Measurements from ENCODE around the gene FER.
"Not testable (repeated sequence)": the region's sequence is repeated elsewhere in the genome, so short reads cannot be mapped to it uniquely, and the experiment has no call there.

The FER gene

DNA sequence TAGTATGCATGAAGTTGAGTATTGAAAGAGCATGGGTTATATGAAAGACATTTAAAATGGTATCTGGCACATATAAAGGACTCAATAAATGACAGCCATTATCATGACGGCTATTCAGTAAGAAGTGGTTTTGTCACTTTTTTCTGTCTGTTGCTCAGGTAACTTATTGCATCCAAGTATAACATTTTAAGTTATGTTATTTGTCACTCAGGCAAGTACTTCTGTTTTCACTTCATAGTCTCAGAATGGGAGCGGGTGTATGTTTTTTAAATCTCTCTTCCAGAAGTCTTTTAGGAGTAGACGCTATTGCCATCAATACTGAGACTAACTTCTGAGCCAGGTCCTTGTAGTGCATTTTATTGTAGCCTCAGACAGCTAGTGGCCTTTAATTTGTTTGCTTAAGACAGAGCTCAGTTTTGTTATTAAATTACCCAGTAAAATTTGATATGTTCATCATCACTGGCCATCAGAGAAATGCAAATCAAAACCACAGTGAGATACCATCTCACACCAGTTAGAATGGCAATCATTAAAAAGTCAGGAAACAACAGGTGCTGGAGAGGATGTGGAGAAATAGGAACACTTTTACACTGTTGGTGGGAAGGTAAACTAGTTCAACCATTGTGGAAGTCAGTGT is 423.9 kb downstream of the FER start:
- not testable (repeated sequence) for DNase-seq (ENCODE audit: low read depth in 2 of 2, low spot score in 1 of 2)

DNA sequence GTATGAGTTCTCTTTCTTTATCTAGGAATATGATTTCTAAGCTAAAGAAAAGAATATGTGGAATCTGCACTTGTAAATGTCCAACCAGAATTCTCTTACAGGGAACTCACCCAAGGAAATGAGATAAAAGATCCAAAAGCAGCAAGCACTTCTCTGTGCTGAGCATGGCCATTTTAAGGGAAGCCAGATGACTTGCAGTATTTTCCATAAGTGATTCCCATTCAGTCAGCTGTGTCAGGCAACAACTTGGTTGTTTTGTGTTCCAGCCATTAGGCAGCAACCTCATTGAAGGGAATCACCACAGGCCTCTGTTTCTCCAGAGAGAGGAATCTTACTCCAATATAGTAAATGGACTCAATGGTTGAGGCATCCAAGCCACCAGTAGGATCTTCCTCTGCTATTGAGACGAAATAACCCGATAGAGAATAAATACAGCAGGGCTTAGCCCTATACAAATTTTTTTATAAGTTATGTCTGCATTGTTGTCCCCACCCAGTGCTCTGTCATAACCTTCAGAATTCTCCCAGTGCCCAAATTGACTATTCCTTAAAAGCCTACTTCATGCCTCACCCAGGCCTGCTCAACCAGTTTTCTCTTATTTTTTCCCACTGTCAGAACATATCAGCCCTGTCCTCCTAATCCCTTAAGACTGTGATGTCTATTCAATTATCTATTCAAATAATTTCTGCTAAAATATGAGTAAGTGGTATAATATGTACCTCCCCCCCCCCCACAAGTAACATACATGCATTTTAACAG is 425.5 kb downstream of the FER start:
- DNase-seq (ENCODE audit: low read depth in 2 of 2, low spot score in 1 of 2), result no peak

DNA sequence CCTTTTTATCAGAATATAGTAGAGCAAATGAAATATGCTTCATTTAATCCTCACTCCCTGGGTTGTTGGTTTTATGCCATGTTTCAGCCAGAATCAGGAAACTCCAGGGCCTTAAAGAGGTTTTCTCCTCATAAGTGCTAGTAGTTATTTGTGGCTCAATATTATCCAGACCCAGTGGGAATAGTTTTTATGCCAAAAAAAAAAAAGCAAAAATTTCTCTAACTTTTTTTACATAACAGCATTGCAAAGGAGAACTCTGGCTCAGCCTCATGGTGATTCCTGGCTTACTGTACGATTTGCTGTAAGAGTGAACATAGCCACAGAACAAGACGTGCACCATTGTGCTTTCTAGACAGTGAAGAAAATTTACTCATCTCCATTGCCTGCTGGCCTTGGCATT is 429.5 kb downstream of the FER start:
- no peak for DNase-seq (ENCODE audit: low read depth in 2 of 2, low spot score in 1 of 2)

DNA sequence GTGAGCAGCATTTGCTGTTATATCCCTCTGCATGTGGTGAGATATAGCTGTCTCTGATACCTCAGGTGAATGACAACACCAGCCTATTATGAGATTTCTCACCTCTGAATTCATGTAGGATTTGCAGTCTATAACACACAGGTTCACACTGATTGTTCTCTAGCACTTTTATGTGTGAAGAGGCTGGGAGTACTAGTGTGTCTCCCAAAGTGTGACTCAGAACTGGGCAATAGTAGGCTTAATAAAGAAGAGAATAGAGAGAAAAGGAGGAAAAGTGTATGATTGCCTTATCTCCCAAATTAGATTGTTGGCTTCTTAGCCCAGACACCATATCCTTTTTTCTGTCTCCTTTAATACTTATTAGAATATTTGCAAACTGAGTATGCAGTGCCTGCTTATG is 430.1 kb downstream of the FER start:
- DNase-seq (ENCODE audit: low read depth in 2 of 2, low spot score in 1 of 2), result no peak

DNA sequence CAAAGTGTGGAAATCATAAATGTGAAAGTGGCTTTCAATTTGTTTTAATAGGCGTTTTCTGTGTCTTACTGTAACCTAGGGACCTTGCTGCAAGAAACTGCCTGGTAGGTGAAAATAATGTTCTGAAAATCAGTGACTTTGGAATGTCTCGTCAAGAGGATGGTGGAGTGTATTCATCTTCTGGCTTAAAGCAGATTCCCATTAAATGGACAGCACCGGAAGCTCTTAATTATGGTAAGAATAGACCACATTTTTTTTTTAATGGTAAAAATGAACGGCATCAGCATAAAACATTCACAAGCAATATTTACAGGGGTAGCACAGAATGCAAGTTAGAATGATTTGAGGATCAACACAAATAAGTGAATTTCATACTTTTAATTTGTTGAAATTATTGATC is 433.0 kb downstream of the FER start:
- no peak for DNase-seq (ENCODE audit: low read depth in 2 of 2, low spot score in 1 of 2)

DNA sequence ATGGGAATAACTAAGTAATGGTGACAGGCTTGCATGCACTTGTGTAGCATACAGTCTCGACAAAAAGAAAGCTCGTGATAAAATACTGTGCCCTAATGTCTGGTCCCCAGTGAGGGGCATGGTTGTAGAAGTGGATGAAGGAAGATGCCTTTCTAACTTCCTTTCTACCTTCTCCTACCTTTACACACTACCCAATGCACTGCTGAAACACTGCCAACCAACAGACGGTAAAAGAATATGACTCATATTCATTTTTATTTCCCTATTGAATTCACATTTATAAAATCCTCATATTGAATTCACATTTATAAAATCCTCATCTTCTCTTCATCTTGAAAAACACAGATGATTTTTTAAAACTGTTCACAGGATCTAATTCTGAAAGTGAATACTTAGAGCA is 439.1 kb downstream of the FER start:
- DNase-seq (ENCODE audit: low read depth in 2 of 2, low spot score in 1 of 2), result no peak

DNA sequence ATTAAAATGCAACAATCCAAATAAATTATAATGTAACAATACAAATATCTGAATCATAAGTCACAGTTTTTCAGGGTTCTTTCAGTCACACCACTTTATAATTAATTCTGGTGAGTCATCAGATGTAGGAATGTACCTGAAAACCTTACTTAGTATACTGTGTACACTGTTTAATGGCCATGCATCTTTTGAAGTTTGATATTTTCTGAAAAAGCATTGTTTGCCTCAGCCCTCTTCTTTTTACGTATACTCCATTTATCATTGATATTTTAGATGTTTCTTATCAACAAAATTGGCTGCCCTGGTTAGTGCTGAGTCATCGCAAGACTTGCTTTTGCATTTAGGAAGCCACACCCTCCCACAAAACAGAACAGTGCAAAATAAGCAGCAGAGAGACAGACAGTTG is 443.5 kb downstream of the FER start:
- no peak for DNase-seq (ENCODE audit: low read depth in 2 of 2, low spot score in 1 of 2)

DNA sequence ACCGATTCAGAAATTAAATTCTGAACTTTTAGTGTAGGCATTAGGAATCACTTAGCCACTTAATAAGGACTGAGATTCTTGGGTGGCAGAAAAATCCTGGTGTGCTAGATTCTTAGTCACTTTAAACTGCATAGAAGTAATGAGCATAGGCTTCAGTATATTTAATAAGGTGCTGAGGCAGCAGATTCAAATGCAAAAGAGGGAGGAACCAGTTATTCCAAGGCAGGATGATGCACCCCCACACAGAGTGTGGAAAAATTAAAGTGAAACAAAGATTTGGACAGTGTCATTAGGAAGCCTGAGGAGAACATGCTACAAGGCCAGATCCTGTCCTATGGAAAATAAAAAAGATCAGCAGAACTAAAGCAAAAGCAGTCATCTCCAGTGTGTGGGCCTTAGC is 444.3 kb downstream of the FER start:
- DNase-seq (ENCODE audit: low read depth in 2 of 2, low spot score in 1 of 2), result no peak

DNA sequence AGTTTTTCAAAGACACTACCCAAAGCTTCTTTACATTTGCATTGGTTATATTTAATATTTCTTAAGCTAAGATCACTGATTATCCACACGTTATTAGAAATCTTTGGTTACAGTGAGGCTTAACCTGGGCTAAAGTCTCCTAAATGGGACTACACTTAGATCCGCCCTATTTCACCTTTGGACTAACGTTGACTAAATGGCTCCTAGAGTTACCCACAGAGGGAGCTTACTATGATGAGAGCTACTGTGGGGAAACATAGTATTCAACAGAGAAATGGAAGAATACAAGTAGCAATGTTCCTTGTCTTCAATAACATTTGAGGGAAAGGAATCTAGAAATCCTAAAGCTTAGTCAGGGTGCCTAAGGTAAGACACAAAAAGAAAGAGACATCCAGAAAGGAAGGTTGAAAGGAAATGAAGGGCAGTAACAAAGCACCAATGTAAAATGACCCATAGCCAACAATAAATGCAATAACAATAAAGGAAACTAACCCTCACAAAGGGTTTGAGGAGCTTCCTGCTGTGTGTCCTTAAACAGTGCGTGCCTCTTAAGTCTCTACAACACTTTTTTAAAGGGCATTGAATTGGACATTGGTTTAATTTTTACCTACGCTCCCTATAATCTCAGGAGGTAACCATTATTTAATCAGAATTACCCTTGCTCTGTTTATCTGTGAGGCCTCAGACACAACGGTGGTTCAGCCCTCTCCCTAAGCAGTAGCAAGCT is 445.0 kb downstream of the FER start:
- no peak for DNase-seq (ENCODE audit: low read depth in 2 of 2, low spot score in 1 of 2)

DNA sequence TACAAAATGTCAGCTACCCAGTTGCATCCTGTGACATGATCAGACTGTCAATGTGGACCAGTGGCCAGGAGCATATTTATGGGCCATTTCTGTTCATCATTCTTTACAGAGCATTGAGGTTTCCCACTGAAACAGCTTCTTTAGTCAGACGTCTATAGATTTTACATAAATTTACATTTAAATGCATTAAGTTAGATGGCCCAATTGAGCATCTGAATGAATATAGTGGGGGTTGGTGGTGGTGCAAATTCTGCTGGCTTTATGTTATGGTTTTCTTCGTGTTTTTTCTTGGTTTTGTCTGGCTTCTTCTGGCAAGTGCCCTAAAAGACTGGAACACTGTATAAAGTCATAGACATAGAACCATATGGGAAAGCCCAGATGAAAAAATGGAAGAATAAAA is 448.0 kb downstream of the FER start:
- no peak for DNase-seq (ENCODE audit: low read depth in 2 of 2, low spot score in 1 of 2)

DNA sequence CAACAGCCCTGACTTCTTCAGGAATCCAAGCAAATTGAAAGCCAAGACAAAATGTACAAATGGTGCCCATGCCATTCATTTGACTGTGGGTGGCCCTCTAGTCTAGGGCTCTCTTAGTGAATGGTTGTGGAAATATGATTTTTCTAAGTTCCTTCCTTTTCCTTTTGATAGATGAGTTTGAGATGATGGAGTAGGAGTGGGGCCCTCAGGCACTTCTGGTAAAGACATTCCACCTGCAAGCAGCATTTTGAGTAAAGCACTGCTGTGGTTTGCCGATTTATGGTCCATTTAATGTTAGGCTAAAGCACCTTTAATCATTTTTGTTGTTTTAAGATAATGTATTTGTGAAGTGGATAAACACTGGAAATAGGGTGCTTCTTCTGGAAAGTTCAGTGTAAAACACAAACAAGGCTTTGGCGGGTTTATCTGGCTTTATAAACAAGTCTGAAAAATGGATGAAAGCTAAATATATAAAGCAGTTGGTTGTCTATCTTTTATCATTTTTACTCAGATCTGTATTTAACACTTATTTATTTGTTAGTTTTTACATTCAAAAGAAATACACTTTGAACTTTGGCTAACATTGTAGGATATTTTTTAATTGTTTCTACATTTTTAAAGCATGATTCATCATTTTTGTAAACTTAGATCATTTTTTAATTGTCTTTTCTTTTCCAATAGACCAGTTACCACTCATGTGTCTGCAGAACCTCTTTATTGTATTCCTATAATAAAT is 448.6 kb downstream of the FER start:
- no peak for DNase-seq (ENCODE audit: low read depth in 2 of 2, low spot score in 1 of 2)

DNA sequence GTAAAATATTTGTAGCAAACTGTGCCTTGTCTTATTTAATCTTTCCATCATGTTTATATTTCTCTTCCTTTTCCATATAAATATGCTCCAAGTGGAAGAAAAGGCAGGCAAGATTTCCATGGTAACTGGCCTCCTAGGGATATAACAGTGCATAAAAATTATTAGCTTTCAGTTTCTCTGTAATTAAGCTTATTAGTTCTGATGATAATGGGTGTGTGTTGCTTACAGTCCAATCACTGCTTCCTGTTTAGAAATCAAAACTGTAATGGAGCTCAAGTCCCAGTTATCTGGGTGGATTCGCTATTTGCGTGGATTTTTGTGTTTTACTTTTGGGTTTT is 449.1 kb downstream of the FER start:
- DNase-seq (ENCODE audit: low read depth in 2 of 2, low spot score in 1 of 2), result no peak

DNA sequence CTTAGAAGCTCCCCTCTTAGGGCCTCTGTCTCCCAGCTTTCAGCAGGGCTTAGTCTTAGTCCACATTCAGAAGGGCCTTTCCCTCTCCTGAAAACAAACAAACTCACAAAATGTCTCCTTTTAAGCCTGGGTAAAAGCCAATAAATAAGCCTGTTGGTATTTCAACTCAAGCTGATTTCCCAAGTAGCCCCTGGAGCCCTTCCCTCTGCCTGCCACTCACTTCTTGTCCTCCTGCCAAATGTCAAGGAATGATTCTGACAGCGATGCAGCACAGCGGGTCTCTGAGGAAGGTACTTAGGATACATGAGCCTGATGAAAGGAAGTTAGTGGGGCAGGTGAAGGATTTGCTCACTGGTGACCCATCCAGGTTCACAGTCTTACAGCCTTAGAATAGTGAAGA is 451.6 kb downstream of the FER start:
- no peak for DNase-seq (ENCODE audit: low read depth in 2 of 2, low spot score in 1 of 2)

DNA sequence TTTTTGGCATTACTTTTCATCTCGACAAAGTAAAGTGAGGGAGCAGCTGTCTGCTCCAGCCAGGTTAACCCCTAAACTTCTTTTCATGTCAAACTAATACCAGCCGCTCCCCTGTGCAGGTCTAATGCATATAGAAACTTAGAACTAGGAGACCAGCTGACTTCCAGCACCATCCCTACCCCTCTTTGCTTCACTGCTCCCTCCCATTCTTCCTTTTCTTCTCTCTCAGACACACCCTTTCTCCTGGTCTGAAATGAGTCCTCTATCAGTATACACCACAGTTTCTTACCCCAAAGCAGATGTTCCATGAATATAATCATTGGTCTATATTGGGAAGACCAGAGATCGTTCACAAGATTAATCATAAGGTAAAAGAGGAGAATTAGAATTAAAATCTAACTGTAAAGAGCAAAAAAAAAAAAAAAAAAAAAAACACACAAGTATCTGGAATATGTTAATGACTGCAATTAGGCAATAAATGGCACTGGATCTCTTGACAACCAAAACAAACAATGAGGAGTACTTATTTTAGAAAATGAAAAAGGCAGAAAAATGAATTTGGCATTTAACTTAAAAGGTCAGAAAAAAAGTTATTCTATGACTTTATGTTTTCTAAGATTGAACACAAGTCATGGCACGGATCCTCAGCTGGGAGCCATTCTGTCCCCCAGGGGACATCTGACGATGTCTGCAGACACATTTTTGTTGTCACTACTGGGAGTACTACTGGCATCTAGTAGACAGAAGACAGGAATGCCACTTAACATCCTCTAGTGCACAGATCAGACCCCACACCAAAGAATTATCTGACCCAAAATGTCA is 452.3 kb downstream of the FER start:
- no peak for DNase-seq (ENCODE audit: low read depth in 2 of 2, low spot score in 1 of 2)

DNA sequence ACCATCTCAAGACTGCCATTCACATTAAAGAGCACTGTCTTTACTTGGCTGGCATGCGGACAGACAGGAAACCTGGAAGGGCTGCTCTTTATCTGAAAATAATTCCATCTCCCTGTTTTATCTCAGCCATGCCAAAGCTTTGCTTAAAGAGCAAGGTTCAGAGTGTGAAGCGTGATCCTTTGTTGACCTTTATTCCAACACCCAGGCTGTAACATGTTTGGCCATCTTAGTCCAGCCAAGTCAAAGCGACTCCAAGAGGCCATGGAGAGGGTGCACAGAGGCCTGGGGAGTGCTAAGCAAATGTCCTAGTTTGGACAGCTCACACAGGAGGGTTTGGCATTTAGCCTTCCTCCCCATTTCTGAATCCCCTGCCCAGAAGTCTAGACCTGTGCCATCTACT is 467.3 kb downstream of the FER start:
- DNase-seq (ENCODE audit: low read depth in 2 of 2, low spot score in 1 of 2), result no peak

DNA sequence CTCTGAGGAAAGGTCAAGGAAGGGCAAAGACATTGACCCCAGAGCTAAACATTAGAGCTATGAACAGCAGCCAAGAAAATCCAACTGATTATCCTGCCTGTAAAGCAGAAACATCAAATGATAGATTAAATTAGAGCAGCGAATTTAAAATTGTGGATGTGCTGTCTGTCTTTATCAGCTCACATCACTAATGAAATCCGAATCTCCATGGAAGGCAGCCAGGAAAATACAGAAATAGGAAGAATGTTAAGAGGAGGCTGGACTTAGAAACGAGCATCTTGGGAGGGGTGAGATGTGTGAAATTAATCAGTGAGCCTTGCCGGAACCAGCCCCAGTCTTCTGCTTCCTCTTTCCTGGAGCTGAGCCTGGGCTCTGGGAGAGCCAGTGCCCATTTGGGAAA is 471.1 kb downstream of the FER start:
- no peak for DNase-seq (ENCODE audit: low read depth in 2 of 2, low spot score in 1 of 2)

DNA sequence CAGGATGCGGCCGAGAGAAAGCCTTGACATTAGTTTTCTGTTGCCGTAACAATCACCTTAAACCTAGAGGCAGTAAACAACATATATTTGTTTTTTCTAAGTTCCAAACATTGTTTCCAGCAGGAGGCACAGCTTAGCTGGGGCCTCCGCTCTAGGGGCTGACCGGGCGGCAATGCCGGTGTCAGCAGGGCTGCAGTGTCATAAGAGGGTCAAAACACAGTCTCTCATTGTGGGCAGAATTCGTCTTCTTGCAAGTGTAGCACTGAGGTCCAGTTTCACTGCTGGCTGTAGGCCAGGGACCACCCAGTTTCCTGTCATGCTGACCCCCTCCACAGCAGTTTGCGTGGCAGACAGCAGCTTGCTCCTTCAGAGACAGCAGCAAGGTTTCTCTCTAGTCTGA is 475.8 kb downstream of the FER start:
- no peak for DNase-seq (ENCODE audit: low read depth in 2 of 2, low spot score in 1 of 2)

DNA sequence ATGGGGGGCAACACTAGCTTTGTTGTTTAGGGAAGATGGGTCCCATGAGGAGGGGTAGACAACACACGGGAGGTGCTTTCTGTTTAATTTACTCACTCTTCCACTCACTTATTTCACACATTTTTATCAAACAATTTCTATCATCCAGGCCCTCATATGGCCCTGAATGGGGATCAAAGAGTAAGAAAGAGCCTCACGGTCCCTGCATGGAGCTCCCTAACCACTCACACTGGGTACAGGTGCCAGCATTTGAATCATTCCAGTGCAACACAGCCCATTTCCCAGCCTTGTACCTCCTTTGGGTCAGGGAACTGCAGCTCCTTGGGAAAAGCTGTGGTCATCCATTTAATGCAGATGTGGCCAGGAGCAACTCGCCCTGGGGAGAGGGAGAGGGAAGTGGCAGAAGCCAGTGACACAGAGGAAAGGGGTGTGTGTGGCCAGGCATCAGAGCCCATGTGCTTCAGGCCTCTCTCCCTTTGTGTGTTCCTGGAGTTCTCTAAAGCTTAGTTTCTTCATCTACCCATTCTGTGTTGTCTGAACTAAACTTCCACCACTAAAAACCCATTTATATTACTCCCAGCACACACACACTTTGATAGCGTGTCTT is 476.7 kb downstream of the FER start:
- no peak for DNase-seq (ENCODE audit: low read depth in 2 of 2, low spot score in 1 of 2)

DNA sequence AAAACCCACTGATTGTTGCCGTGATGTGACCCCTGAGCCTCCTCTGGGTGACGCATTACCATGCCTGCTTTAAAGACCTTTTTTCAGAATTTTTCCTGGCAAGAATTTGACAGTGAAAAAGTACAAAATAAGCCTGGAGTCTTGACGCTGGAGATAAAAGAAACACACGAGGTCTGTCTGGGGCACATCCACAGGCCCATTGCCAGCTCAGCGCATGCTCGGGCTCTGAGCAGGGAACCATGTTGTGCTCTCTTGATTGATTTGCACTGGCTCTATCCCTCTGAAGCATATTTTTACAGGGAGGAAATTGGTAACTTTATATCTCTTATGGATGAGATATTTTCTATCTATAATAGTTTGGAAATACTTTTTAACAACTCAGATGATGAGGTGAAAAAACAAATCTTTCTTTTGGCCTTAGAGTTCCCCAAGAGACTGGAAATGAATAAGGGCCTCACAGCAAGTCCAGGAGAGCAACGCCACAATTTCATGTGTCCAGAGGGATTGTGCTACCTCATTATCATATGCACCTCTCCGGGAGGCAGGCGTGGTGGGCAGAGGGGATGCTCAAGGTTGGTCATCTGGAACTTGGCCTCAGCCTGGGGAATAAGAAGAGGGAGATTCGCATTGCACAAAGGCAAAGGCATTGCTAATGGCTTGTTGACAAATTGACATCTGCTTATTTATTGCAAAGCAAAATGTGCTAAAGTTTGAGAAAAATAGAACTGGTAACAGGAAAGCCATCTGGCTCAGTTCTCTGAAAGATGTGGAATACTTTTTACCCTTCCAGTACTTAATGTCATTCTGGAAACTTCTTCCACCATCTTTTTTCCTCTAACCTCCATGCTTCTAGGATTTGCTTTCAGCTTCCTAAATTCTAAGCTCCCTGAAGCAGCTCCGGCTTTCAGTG is 478.3 kb downstream of the FER start:
- no peak for DNase-seq (ENCODE audit: low read depth in 2 of 2, low spot score in 1 of 2)

DNA sequence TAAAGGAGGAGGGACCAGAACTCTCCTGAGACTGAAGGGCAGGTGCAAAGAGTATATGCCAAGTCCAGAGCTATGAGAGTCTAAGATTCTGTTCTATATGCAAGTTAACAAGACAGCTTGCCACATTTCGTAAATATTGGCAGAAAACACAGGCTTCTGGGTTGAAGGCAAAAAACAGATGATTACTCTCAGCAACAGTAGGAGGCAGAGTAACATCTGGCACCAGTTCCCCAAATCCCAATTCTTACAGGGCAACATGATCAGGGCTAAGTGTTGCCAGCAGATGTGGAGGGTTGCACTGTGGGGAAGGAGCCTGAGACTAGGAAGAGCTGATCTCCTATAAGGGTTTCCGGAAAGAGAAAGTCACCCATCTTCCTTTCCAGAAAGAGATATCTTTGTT is 482.7 kb downstream of the FER start:
- DNase-seq (ENCODE audit: low read depth in 2 of 2, low spot score in 1 of 2), result no peak

Measured in stimulated activated CD8-positive, alpha-beta memory T cell treated with anti-CD3 and anti-CD28 coated beads, Interleukin-4, amount 100 ng/mL, for 1 hour (primary cell).